GM13977 (cell line): ENCODE measurements around the gene CCDC7.

Source experiments
- DNase-seq: peaks from one replicate; pipeline ENCODE4 v3.0.0; 2012; ENCODE audit warnings: low spot score
- CTCF ChIP-seq: IDR thresholded peaks from 2 replicates; pipeline ENCODE4 v1.5.1; 2012; ENCODE audit warnings: mild to moderate bottlenecking, control low read depth; ENCODE audit not compliant: insufficient read depth; ENCODE audit errors: extremely low read depth, missing control alignments
- in situ Hi-C: fragments of 300-500 bp; cut with MboI; formaldehyde crosslinking; loops from one replicate; pipeline ENCODE4 v1.12.0; 2022; ENCODE audit warnings: low sequenced_read_pairs, low pct_unique_long_range_greater_than_20kb, mixed read lengths, inconsistent platforms; ENCODE audit not compliant: unreplicated experiment

The CCDC7 gene

DNA sequence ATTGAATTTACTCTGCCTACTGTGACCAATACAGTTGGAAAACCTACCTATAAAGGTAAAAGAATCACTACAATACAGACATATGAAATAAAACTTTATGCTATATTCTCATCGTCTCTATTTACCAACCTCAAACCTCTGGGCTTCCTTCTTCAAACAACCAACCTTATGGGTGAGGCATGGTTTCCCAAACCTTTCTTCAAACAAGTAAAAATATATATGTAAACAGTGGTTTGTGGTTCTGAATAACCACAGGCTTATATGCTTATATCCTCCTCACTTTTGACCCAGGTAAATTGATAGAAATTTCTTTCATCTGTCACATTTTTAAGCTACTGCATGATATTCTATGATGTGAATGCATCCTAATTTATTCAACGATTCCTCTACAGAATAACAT lies 408.5 kb downstream of the CCDC7 start:
- no peak for DNase-seq
- in situ Hi-C loops = no loop called here
- no peak for TF ChIP-seq CTCF

DNA sequence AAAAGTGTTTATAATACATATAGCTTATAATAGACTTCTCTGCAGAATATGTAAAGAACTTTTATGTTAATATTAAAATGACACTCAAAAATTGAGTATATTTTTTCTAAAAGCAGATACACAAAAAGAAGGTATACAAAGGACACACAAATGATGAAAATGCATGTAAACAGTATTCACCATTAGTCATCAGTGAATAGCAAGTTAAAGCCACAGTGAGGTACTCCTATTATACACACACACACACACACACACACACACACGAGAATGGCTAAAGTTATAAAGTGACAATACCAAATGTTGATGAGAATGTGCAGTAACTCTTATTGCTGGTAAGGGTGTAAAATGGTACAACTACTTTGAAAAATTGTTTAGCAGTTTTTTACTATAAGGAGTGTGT lies 419.2 kb downstream of the CCDC7 start:
- DNase-seq = no peak
- TF ChIP-seq CTCF = no peak
- in situ Hi-C loops = no loop called here

GRCh38 chr10:32877915-32878314 lies 432.0 kb downstream of the CCDC7 start:
- no peak for TF ChIP-seq CTCF
- DNase-seq = no peak
- in situ Hi-C loops = no loop called here

DNA sequence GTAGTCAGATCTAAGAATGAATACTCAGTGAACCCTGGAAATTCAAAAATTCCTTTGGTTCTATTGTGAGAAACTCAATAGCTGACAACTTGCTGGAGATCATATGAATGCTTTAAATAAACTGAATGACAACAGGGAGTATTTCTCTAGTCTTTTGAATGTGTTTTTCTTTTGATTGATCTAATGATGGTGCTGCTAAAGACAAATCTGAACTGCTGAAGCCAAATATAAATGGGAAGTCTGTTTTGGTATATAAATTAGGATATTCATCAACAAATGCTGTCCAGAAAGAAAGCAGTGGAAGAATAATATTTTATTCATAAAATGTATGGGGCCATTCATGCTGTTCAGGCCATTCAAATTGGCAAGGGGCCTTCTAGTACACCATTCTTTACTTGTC lies 432.7 kb downstream of the CCDC7 start:
- no peak for DNase-seq
- no peak for TF ChIP-seq CTCF
- in situ Hi-C loops = no loop called here

DNA sequence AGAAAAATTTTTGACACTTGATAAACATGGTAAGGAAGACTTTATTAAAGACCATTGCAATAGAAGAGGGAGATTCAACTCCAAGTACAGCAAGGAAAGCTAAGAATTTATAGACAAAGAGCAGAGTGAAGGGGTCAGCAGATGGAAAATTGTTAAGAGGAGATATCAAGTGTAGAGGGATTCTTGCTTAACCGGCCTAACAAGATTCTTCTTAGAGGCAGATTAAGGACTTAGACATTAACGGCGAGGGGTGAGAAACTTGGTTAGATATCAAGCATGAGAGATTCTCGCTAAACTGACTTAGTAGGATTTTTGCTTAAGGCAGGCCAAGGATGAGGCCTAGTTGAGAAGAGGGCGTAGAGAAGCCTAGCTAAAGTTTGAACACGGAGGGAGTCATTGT lies 436.1 kb downstream of the CCDC7 start:
- in situ Hi-C loops = no loop called here
- no peak for DNase-seq
- TF ChIP-seq CTCF = no peak

DNA sequence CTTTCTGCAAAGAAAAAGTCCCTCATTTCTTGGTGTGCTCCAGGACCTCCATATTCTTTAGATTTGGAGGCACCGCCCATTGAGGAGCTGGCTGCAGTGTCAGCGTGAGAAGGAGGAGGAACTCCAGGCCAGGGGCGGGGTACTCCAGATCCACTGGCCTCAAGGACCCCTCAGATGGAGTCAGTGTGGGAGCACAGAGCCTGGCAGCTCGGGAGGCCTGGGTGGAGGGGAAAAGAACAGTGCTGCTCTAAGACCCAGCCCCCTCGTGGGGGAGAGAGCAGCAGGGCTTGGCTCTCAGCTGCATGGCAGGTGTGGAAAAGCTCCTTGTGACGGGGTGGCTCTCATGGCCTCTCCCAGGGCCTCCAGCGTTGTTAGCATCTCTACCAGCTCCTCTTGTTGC lies 441.5 kb downstream of the CCDC7 start:
- TF ChIP-seq CTCF = no peak
- DNase-seq = no peak
- in situ Hi-C loops = no loop called here
